ENCODE measurements around the gene ACTR5.
"Not testable (repeated sequence)": the region's sequence is repeated elsewhere in the genome, so short reads cannot be mapped to it uniquely, and the experiment has no call there.

The ACTR5 gene

DNA sequence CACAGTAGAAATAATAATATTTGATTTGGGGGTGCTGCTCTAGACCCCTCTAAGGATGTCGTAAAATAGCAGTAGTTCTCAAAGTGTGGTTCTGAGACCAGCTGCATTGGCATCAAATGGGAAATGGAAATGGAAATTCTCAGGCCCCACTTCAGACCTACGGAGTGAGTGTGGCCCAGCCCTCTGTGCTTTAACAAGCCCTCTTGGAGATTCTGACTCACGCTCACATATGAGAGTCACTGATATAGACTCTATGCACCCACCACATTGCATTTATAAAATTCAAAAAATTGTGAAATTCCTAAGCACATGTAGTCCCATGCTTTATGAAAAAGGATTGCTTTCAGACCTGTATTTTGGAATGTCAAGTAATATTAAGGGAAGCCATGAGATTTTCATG lies 43.0 kb downstream of the ACTR5 start:
- H3K9ac ChIP-seq (ENCODE audit: low read length) = no peak overlapping the region
- H3K27ac ChIP-seq (ENCODE audit: low read depth, low read length) = no peak overlapping the region
- no peaks in the 10 kb centered on the region for H3K27me3 ChIP-seq (ENCODE audit: control insufficient read depth, insufficient read depth, low read length)
- no peaks in the 10 kb centered on the region for H3K4me1 ChIP-seq (ENCODE audit: control insufficient read depth, insufficient read depth, low read length)
- H3K36me3 ChIP-seq (ENCODE audit: control insufficient read depth, insufficient read depth, low read length) = no peaks in the 10 kb centered on the region
- H3K4me3 ChIP-seq (ENCODE audit: low read depth, low read length) = no peak overlapping the region
- no peaks in the 10 kb centered on the region for H3K9me3 ChIP-seq (ENCODE audit: control insufficient read depth, insufficient read depth, low read depth, low read length)

DNA sequence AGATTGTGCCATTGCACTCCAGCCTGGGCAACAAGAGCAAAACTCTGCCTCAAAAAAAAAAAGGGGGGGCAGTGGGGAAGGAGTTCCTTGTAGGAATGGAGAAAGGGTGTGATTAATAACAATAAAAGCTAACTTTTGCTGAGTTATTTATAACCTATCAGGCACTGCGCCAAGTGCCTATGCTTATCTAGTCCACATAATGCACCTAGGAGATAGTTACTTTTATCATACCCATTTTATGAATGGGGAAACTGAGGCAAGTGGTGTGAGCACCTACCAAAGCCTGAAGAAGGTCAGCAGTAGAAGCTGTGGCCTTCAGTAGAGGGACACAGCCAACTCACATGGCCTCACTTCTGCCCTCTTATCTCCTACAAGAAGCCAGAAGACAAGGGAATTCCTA lies 43.7 kb downstream of the ACTR5 start:
- no peaks in the 10 kb centered on the region for H3K36me3 ChIP-seq (ENCODE audit: control insufficient read depth, insufficient read depth, low read length)
- H3K27me3 ChIP-seq (ENCODE audit: control insufficient read depth, insufficient read depth, low read length) = no peaks in the 10 kb centered on the region
- H3K9ac ChIP-seq (ENCODE audit: low read length) = no peak overlapping the region
- no peaks in the 10 kb centered on the region for H3K4me1 ChIP-seq (ENCODE audit: control insufficient read depth, insufficient read depth, low read length)
- no peaks in the 10 kb centered on the region for H3K9me3 ChIP-seq (ENCODE audit: control insufficient read depth, insufficient read depth, low read depth, low read length)
- H3K4me3 ChIP-seq (ENCODE audit: low read depth, low read length) = no peak overlapping the region
- H3K27ac ChIP-seq (ENCODE audit: low read depth, low read length) = no peak overlapping the region

DNA sequence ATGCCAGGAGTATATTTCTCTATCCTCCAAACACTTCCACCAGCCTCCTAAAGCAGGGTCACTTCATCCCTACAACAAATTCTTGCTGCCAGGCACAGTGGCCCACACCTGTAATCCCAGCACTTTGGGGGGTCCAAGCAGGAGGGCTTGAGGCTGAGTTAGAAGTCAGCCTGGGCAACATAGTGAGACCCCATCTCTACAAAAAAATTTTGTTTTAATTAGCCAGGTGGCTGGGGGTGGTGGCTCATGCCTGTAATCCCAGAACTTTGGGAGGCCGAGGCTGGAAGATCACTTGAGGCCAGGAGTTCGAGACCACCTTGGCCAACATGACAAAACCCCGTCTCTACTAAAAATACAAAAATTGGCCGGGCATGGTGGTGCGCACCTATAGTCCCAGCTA lies 45.8 kb downstream of the ACTR5 start:
- H3K27me3 ChIP-seq (ENCODE audit: control insufficient read depth, insufficient read depth, low read length); H3K27ac ChIP-seq (ENCODE audit: low read depth, low read length); H3K4me1 ChIP-seq (ENCODE audit: control insufficient read depth, insufficient read depth, low read length); H3K4me3 ChIP-seq (ENCODE audit: low read depth, low read length); H3K36me3 ChIP-seq (ENCODE audit: control insufficient read depth, insufficient read depth, low read length); H3K9me3 ChIP-seq (ENCODE audit: control insufficient read depth, insufficient read depth, low read depth, low read length); H3K9ac ChIP-seq (ENCODE audit: low read length): not testable (repeated sequence)

DNA sequence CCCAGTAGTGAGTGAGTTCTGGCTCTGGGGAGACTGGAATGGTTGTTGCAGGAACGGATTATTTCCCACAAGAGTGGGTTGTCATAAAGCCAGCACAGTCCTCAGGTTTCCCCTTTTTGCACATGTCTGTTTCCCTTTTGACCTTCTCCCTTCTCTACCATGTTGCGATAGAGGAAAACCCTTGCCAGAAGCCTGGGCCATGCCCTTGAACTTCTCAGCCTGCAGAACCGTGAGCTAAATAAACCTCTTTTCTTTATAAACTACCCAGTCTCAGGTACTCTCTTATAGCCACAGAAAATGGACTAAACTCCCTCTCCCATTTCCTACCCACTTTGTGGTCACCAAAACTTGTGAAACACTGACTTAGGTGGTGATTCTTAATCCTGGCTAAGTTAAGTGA lies 50.0 kb downstream of the ACTR5 start:
- Histone ChIP-seq H3K4me1 (ENCODE audit: control insufficient read depth, insufficient read depth, low read length) (no peaks in the 10 kb centered on the region), H3K36me3 (ENCODE audit: control insufficient read depth, insufficient read depth, low read length) (no peaks in the 10 kb centered on the region), H3K9ac (ENCODE audit: low read length) (no peak overlapping the region), H3K27me3 (ENCODE audit: control insufficient read depth, insufficient read depth, low read length) (no peaks in the 10 kb centered on the region), H3K4me3 (ENCODE audit: low read depth, low read length) (no peak overlapping the region), H3K27ac (ENCODE audit: low read depth, low read length) (no peak overlapping the region), H3K9me3 (ENCODE audit: control insufficient read depth, insufficient read depth, low read depth, low read length) (peaks cover 9% of the 10 kb centered on the region; the same call in 1 of the 2 replicates)

DNA sequence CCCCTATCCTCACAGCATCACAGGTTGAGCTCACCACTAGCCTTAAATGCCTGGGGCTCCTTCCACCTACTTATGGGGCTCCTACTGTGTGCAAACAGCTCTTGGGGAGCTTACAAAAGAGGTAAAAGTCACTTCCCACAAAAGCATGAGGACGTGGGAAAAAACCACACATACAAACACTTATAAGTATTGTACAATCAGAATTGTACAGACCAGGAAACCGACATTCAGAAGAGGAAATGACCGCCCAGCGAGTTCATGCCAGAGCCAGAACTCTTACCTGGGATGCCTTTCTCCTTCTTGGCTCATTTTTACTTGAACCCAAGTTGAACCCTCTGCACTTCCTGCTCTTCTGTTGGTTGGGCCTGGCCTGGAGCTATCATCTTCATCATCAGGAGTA lies 50.9 kb downstream of the ACTR5 start:
- Histone ChIP-seq H3K27me3 (ENCODE audit: control insufficient read depth, insufficient read depth, low read length) (no peaks in the 10 kb centered on the region), H3K4me1 (ENCODE audit: control insufficient read depth, insufficient read depth, low read length) (peaks cover 8% of the 10 kb centered on the region), H3K36me3 (ENCODE audit: control insufficient read depth, insufficient read depth, low read length) (no peaks in the 10 kb centered on the region), H3K4me3 (ENCODE audit: low read depth, low read length) (no peak overlapping the region), H3K9me3 (ENCODE audit: control insufficient read depth, insufficient read depth, low read depth, low read length) (peaks cover 9% of the 10 kb centered on the region; the same call in 1 of the 2 replicates), H3K27ac (ENCODE audit: low read depth, low read length) (no peak overlapping the region), H3K9ac (ENCODE audit: low read length) (no peak overlapping the region)

DNA sequence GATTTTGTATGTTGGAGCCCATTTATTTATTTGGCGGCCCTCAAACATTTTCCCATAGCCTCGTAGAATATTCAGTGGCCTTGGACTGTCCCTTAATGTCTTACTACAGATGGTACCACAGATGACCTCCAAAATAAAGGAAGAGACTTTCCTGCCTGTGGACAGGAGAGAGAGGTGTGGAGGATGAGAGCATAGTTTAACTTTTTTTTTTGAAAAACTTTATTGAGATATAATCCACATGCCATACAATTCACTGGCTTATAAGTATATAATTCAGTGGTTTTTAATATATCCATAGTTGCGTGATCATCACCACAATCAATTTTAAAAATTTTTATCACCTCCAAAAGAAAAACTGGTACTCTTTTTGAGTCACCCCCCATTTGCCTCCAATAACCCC lies 52.6 kb downstream of the ACTR5 start:
- no peak overlapping the region for H3K9ac ChIP-seq (ENCODE audit: low read length)
- no peaks in the 10 kb centered on the region for H3K36me3 ChIP-seq (ENCODE audit: control insufficient read depth, insufficient read depth, low read length)
- H3K27ac ChIP-seq (ENCODE audit: low read depth, low read length) = no peak overlapping the region
- no peak overlapping the region for H3K4me3 ChIP-seq (ENCODE audit: low read depth, low read length)
- H3K27me3 ChIP-seq (ENCODE audit: control insufficient read depth, insufficient read depth, low read length) = peaks cover 3% of the 10 kb centered on the region; the same call in 1 of the 2 replicates
- H3K9me3 ChIP-seq (ENCODE audit: control insufficient read depth, insufficient read depth, low read depth, low read length) = peaks cover 9% of the 10 kb centered on the region; the same call in 1 of the 2 replicates
- H3K4me1 ChIP-seq (ENCODE audit: control insufficient read depth, insufficient read depth, low read length) = peaks cover 19% of the 10 kb centered on the region

DNA sequence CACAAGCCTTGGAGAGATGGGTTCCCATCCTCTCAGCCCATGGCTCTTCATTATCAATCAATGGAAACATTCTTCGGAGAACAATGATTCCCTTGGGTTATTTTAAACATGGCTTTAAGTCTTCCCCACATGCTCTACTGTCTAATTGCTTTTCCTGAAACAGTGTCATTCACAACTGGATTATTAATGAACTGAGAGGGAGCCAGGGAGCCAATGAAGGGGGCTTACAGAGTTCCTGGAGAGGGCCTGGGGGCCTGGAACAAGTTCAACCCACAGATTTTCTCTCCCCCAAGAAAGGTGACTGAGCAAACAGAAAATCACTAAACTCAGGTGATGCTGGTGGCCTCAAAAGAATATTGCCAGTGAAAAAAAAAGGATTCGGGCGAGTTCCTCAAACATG lies 56.0 kb downstream of the ACTR5 start:
- Histone ChIP-seq H3K27me3 (ENCODE audit: control insufficient read depth, insufficient read depth, low read length) (peaks cover 32% of the 10 kb centered on the region), H3K4me3 (ENCODE audit: low read depth, low read length) (peak overlapping the region; percentile 27; the same call in 1 of the 2 replicates), H3K9ac (ENCODE audit: low read length) (peak overlapping the region; percentile 79), H3K36me3 (ENCODE audit: control insufficient read depth, insufficient read depth, low read length) (no peaks in the 10 kb centered on the region), H3K9me3 (ENCODE audit: control insufficient read depth, insufficient read depth, low read depth, low read length) (peaks cover 3% of the 10 kb centered on the region; the same call in 1 of the 2 replicates), H3K27ac (ENCODE audit: low read depth, low read length) (peak overlapping the region; percentile 93), H3K4me1 (ENCODE audit: control insufficient read depth, insufficient read depth, low read length) (peaks cover 23% of the 10 kb centered on the region)

DNA sequence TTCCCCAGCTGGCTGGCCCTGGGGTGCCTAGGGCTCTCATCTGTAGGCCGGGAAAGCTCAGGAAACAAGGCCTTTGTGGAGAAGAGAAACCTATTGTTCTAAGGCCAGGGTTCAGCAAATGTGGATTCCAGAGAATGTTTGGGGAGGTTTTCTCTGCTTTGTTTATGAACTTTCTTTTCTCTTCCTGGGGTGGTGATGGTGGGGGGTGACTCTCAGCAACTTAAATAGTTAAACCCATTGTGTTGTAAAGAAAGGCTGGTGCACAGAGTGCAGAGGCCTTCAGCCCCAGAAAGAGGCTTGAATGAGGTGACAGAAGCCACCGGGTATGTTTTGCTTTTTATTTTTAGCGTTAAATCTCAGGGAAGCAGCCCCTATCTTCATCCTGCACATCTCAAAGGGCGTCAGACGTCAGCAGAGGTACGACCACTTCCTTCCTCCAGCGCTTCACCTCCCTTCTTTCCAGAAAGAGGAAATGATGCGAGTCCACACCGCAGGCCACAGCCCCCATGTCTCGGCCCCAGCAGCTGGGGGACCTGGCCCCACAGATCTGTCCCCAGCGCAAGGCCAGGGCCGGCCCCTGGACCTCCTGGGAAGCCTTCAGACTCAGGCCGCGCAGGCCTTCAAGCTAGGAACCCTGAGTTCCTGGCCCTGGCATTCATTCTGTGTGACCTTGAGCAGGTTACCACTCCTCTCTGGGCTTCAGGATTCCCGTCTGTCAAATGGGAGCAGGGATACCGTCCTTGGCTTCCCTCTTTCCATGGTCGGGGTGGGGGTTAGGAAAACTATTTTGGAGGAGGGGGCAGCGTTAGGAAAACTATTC lies 56.6 kb downstream of the ACTR5 start:
- Histone ChIP-seq H3K9ac (ENCODE audit: low read length) (peak overlapping the region; percentile 79), H3K9me3 (ENCODE audit: control insufficient read depth, insufficient read depth, low read depth, low read length) (no peaks in the 10 kb centered on the region), H3K4me3 (ENCODE audit: low read depth, low read length) (peak overlapping the region; percentile 74), H3K4me1 (ENCODE audit: control insufficient read depth, insufficient read depth, low read length) (peaks cover 23% of the 10 kb centered on the region), H3K27ac (ENCODE audit: low read depth, low read length) (peak overlapping the region; percentile 93), H3K36me3 (ENCODE audit: control insufficient read depth, insufficient read depth, low read length) (no peaks in the 10 kb centered on the region), H3K27me3 (ENCODE audit: control insufficient read depth, insufficient read depth, low read length) (peaks cover 32% of the 10 kb centered on the region)

DNA sequence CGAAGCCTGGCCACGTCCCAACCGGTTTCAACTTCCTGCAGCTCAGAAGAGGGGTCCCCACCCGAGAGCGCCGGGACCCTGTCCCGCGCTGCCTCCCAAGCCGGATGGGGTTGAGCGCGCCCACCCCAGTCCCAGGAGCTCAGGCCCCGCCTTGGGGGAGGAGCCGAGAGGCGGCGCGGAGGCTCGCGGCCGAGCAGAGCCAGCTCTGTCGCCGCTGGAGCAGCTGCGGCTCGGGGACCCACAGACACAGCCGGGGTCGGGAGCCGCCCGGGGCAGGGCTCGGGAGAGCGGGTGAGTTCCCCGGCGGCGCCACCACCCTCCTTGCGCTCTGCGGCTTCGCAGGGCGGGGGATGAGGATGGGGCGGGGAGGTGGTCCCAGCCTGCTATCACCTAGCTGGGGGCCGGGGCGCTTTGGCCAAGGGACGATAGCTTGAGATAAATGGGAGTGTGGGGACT lies 57.3 kb downstream of the ACTR5 start, which contains the start of gene PPP1R16B:
TSS of gene PPP1R16B (plus strand) at position 196 of the 456 bp plus-strand sequence. CDS start 30,229 bp downstream, outside the sequence.
- H3K9me3 ChIP-seq (ENCODE audit: control insufficient read depth, insufficient read depth, low read depth, low read length) = no peaks in the 10 kb centered on the region
- peak within 1 kb of the TSS; percentile 74 for H3K4me3 ChIP-seq (ENCODE audit: low read depth, low read length)
- peak within 1 kb of the TSS; percentile 79 for H3K9ac ChIP-seq (ENCODE audit: low read length)
- H3K4me1 ChIP-seq (ENCODE audit: control insufficient read depth, insufficient read depth, low read length) = peaks cover 23% of the 10 kb centered on the region
- H3K36me3 ChIP-seq (ENCODE audit: control insufficient read depth, insufficient read depth, low read length) = no peaks in the 10 kb centered on the region
- H3K27me3 ChIP-seq (ENCODE audit: control insufficient read depth, insufficient read depth, low read length) = peaks cover 32% of the 10 kb centered on the region
- H3K27ac ChIP-seq (ENCODE audit: low read depth, low read length) = peak within 1 kb of the TSS; percentile 93

DNA sequence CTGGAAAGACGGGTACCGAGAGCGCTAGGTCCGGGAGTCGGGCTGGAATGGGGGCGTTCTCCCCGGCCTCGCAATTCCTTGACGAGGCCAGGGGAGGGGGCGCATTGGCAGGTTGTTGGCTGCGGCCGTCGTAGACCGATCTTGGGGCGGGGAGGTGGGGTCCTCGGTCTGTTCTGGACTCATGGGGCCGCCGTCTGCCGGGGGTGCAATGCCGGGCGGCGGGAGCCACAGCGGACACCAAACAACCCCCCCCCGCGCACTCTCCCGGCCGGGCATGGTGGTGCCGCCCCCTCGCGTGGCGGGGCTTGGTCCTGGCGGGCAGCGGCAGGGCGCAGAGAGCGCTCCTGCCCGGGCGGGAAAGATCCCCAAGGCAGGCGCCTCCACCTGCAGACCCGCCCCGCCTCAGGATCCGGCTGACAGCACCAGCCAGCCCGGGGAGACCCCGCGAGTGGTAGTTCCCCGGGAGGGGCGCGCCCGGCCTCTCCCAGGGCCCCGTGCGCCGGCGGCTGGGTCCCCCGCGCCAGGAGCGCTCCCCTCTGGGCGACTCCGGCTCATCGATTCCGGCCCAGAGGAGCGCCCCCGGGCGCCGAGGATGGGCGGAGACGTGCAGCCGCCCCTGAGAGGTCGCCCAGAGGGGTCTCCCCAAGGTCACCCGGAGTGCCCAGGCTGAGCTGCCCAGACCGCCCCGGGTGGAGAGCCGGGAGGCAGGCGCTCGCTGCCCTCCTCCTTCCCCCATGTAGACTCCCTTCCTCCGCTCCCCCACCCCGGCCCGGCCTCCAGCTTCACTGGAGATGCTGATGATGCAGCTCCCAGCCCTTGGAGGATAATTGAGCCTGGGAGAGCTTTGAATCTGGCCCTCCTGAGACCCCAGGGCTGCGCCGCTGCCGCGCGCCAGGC lies 57.9 kb downstream of the ACTR5 start:
- Histone ChIP-seq H3K9ac (ENCODE audit: low read length) (peak overlapping the region; percentile 79), H3K27ac (ENCODE audit: low read depth, low read length) (peak overlapping the region; percentile 93; the same call in 1 of the 2 replicates), H3K4me1 (ENCODE audit: control insufficient read depth, insufficient read depth, low read length) (peaks cover 23% of the 10 kb centered on the region), H3K4me3 (ENCODE audit: low read depth, low read length) (peak overlapping the region; percentile 74), H3K9me3 (ENCODE audit: control insufficient read depth, insufficient read depth, low read depth, low read length) (no peaks in the 10 kb centered on the region), H3K27me3 (ENCODE audit: control insufficient read depth, insufficient read depth, low read length) (peaks cover 32% of the 10 kb centered on the region), H3K36me3 (ENCODE audit: control insufficient read depth, insufficient read depth, low read length) (no peaks in the 10 kb centered on the region)
